ENCODE data around the gene TRIM56.

Gene TRIM56

DNA sequence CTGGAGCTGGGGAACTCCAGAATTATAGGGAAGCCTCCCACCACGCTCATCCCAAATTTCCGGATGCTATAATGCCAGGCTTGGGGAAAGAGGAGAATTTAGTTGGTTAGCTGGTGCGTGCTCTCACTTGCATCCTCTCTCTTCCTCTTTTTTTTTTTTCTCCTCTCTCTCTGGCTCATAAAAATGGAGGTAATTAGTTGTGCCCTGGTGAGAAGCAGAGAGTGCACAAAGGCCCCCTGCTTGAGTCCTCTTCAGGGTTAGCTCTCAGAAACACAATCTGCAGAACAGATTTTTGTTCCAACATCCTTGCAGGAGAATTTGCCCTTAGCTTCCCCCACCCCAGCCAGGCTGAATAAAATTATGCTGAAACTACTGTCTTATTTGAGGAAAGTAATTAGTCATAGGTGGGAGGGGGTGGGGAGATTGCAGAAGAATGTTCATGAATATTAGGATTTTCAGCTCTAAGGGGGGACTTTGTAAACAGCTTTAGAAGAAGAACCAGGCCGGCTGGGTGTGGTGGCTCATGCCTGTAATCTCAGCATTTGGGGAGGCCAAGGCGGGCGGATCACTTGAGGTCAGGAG is 49.2 kb downstream of the TRIM56 start:
- peak; percentile 84 for DNase-seq

DNA sequence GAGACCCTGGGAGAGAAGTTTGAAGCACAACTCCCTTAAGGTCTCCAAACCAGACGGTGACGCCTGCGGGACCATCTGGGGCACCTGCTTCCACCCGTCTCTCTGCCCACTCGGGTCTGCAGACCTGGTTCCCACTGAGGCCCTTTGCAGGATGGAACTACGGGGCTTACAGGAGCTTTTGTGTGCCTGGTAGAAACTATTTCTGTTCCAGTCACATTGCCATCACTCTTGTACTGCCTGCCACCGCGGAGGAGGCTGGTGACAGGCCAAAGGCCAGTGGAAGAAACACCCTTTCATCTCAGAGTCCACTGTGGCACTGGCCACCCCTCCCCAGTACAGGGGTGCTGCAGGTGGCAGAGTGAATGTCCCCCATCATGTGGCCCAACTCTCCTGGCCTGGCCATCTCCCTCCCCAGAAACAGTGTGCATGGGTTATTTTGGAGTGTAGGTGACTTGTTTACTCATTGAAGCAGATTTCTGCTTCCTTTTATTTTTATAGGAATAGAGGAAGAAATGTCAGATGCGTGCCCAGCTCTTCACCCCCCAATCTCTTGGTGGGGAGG is 52.5 kb downstream of the TRIM56 start:
- no peak for DNase-seq

GRCh38 chr7:101138213-101138870 is 53.1 kb downstream of the TRIM56 start:
- DNase-seq = peak; percentile 98

- no peak for DNase-seq
These were observed 55.0 kb downstream of the TRIM56 start for GRCh38 chr7:101140339-101140699.

GRCh38 chr7:101140746-101141382 is 55.6 kb downstream of the TRIM56 start:
- DNase-seq = no peak
